ENCODE results near the gene ZNRF1. TPM values are rescaled to one million over a fixed set of nuclear protein-coding genes. Genes with fewer than 3 reads are reported as not detected.

Gene ZNRF1
- total RNA-seq, 1 experiment from 2014 or later: 27.1 TPM

DNA sequence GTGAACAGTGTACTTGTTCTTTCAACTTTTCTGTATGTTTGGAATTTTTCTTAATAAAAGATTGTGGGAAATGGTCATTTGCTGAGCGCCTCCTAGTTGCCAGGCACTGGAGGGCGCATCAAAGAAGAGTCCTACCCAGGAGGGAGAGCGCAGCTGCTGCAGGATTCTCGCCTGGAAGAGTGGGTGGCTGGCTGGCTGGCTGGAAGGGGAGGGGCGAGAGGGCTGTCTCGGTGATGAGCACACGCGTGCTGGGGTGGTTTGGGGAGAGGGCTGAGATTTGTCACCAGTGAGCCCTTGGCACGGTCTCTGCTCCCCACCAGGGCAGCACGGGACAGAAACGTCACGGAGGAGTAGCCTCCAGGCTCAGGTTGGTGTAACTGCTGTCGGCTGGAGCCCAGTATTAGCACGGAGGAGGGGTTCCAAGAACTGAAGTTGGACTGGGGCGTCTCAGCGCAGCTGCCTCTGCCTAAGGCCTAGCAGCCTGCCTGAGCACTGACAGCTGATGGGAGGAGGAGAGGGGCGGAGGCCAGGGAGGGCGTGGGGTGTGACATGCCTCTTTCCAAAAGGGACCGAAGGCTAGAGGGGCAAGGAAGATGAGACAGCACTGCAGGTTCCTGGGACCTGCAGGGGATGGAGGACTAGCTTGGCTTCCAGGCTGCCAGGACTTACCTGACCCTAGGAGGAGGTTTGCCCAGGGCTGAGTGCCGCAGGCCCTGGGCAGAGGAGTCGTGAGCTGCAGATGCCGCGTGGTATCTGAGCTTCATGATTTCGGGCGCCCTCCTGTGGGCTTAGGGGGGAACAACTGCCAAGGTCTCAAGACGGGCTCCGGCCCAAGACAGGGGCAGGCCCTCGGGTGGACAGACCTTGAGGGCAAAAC is 112.1 kb downstream of the ZNRF1 start:
- H3K4me1 Mint-ChIP-seq (ENCODE audit: low read depth, unreplicated experiment): peaks cover 31% of the 10 kb centered on the region
- H3K9me3 Mint-ChIP-seq (ENCODE audit: low read depth, unreplicated experiment): no peaks in the 10 kb centered on the region
- no peak overlapping the region for H3K27ac Mint-ChIP-seq (ENCODE audit: unreplicated experiment)
- BruUV-seq (replicated peaks): no TSS peak
- H3K36me3 Mint-ChIP-seq (ENCODE audit: insufficient read depth, unreplicated experiment): peaks cover 12% of the 10 kb centered on the region
- CTCF ChIA-PET: interaction anchor here (0.6 to 4.4 kb wide), 22 partner anchors 9 to 248 kb away, joined by 3 to 125 read pairs (median 4); partner anchors contain the start of genes WDR59 and ZNRF1
- DNase-seq: peak; percentile 91
- TF ChIP-seq, protein P1, sequence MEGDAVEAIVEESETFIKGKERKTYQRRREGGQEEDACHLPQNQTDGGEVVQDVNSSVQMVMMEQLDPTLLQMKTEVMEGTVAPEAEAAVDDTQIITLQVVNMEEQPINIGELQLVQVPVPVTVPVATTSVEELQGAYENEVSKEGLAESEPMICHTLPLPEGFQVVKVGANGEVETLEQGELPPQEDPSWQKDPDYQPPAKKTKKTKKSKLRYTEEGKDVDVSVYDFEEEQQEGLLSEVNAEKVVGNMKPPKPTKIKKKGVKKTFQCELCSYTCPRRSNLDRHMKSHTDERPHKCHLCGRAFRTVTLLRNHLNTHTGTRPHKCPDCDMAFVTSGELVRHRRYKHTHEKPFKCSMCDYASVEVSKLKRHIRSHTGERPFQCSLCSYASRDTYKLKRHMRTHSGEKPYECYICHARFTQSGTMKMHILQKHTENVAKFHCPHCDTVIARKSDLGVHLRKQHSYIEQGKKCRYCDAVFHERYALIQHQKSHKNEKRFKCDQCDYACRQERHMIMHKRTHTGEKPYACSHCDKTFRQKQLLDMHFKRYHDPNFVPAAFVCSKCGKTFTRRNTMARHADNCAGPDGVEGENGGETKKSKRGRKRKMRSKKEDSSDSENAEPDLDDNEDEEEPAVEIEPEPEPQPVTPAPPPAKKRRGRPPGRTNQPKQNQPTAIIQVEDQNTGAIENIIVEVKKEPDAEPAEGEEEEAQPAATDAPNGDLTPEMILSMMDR (IDR thresholded peaks at IDR 0.05; ENCODE audit: unreplicated experiment): peak; percentile 91
- H3K27me3 Mint-ChIP-seq (ENCODE audit: unreplicated experiment): no peaks in the 10 kb centered on the region
- intact Hi-C loops (cut with micrococcal nuclease; ENCODE audit: unreplicated experiment): loop anchor here (1.0 to 10.0 kb wide), 2 partner anchors 113 to 236 kb away; no protein-coding TSS in a partner anchor
- H3K4me3 Mint-ChIP-seq (ENCODE audit: low read depth, unreplicated experiment): no peak overlapping the region

DNA sequence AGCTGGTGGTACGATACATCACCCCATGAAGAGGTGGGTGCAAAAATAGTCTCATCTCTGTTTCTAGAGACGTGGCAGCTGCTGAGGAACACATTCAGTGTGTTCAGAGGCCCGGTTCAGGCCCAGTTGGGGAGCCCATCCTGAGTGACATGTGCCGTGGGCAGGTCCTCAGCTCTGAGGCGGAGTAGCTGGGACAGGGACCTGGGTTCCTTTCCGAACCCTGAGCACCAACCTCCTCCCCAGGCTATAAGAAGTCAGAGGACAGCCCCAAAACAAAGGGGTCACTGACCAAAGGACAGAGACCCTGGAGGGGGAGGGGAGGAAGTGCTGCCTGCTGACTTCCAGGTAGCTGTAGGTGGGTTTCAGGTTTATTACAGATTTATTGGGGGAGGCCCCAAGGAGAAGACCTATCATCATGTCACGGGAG is 112.7 kb downstream of the ZNRF1 start:
- intact Hi-C loops (cut with micrococcal nuclease; ENCODE audit: unreplicated experiment): loop anchor here (1.0 to 10.0 kb wide), 2 partner anchors 113 to 237 kb away; no protein-coding TSS in a partner anchor
- no peak for DNase-seq
- H3K27ac Mint-ChIP-seq (ENCODE audit: unreplicated experiment): no peak overlapping the region
- H3K4me1 Mint-ChIP-seq (ENCODE audit: low read depth, unreplicated experiment): peaks cover 37% of the 10 kb centered on the region
- no peaks in the 10 kb centered on the region for H3K27me3 Mint-ChIP-seq (ENCODE audit: unreplicated experiment)
- no peak overlapping the region for H3K4me3 Mint-ChIP-seq (ENCODE audit: low read depth, unreplicated experiment)
- peaks cover 15% of the 10 kb centered on the region for H3K36me3 Mint-ChIP-seq (ENCODE audit: insufficient read depth, unreplicated experiment)
- no TSS peak for BruUV-seq (replicated peaks)
- H3K9me3 Mint-ChIP-seq (ENCODE audit: low read depth, unreplicated experiment): no peaks in the 10 kb centered on the region
- CTCF ChIA-PET: interaction anchor here (0.6 to 4.4 kb wide), 19 partner anchors 8 to 249 kb away, joined by 3 to 125 read pairs (median 4); partner anchors contain the start of genes WDR59 and ZNRF1
- TF ChIP-seq, protein P1 (IDR thresholded peaks at IDR 0.05; ENCODE audit: unreplicated experiment): no peak

DNA sequence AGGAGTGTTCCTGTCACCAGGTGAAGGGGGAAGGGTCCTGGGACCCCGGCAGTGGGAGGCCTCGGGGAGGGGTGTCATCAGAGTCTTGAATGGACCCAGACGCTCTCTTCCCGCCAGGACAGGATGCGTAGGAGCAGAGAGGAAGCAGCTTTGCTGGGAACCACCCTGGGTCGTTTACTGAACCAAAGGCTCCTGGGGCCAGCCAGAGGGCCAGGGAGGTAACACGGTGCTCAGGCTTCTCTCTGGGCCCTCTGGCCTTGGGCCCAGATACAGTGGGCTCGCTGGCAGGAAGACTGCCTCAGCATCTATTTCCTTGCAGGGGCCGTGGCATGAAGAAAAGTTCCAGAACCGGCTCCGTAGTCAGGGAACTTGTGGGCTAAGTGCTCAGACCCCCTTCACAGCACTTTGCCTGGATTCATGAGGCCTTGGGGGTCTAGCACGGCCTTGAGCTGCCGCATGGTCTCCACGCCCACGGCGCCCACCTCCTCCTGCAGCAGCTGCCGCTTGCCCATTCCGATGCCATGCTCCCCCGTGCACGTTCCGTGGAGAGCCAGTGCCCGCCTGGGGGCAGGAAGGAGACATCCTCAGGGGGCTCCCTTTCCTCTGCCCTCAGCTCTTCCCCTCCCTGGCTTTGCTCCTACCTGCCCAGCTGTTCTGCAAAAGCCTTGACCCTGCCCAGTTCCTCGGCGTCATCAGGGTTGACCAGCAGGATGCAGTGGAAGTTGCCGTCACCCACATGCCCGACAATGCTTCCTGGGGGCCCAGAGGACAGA is 113.3 kb downstream of the ZNRF1 start:
- no TSS peak for BruUV-seq (replicated peaks)
- CTCF ChIA-PET: interaction anchor here (1.1 to 4.4 kb wide), 8 partner anchors 8 to 249 kb away, joined by 3 to 125 read pairs (median 13); partner anchors contain the start of genes WDR59 and ZNRF1
- Mint-ChIP-seq H3K4me1 (ENCODE audit: low read depth, unreplicated experiment) (peaks cover 43% of the 10 kb centered on the region), H3K4me3 (ENCODE audit: low read depth, unreplicated experiment) (no peak overlapping the region), H3K36me3 (ENCODE audit: insufficient read depth, unreplicated experiment) (peaks cover 19% of the 10 kb centered on the region), H3K27ac (ENCODE audit: unreplicated experiment) (no peak overlapping the region), H3K9me3 (ENCODE audit: low read depth, unreplicated experiment) (no peaks in the 10 kb centered on the region), H3K27me3 (ENCODE audit: unreplicated experiment) (no peaks in the 10 kb centered on the region)
- TF ChIP-seq, protein P1 (IDR thresholded peaks at IDR 0.05; ENCODE audit: unreplicated experiment): no peak
- DNase-seq: no peak
- intact Hi-C loops (cut with micrococcal nuclease; ENCODE audit: unreplicated experiment): loop anchor here (1.0 to 10.0 kb wide), 2 partner anchors 114 to 237 kb away; no protein-coding TSS in a partner anchor
